ENCODE results near the gene HEATR5B.

HEATR5B gene

GRCh38 chr2:37083873-37084794, at the start of gene HEATR5B, which contains the start of gene GPATCH11:
HEATR5B (minus strand) TSS chr2:37084372; CDS start chr2:37083414, 958 bp downstream.
GPATCH11 (plus strand) TSS chr2:37084518; CDS start chr2:37088382, 3,864 bp downstream.
- DNase-seq, result peak; percentile 93

GRCh38 chr2:37132914-37133313, 48.7 kb upstream of the HEATR5B start:
- no peak for DNase-seq

DNA sequence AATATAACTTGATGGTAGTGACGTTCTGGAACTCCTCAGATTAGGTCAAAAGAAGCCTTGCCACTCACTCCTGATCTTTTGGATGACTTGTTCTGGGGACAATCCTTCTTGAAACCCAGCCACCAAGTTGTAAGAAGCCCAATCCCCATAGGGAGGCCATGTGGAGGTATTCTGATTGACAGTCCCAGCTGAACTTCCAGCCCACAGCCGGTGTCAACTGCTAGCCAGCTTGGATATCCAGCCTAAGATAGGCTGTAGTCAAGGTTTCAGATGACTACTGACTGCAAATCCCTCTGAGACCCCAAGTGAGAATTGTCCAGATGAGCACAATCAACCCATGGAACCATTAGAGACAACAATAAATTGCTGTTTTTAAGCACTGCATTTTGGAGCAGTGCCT, 41.2 kb upstream of the HEATR5B start:
- DNase-seq, result no peak

DNA sequence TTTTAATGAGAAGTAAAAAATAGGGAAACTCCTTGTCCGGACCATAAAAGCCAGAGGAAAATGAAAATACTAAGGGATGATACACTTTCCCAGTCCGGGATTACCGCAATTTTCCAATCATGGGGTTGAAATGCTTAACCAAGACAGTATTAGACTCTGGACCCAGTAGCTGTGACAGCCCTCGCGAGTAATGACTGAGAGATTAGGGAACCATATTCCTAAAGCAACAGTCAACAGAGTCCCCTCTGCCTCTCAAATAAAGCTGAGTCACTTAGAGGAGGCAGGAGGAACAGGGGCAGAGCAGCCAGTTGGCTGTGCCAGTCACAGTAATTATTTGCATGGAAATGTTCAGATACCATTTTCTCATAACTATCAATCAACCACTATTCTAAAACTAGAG, 35.0 kb upstream of the HEATR5B start:
- no peak for DNase-seq

GRCh38 chr2:37117566-37117965, 33.4 kb upstream of the HEATR5B start:
- no peak for DNase-seq

GRCh38 chr2:37111958-37112357, 27.8 kb upstream of the HEATR5B start:
- no peak for DNase-seq

- no peak for DNase-seq
Observed at GRCh38 chr2:37110306-37111212, 26.4 kb upstream of the HEATR5B start.

DNA sequence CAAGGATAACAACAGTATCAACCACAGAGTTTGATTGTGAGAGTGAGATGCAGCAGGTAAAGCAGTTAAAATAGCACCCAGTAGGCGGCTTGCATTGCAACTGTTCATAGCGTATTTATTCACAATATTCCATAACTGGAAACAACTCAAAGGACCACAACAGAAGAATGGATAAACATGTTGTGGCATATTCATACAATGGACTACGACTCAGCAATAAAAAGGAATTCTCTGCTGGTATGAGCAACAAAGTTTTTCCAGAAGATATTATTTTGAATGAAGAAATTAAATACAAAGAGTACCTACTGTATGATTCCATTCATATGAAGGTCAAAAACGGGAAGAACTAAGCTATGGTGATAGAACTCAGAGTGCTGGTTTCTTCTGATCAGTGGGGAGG, 25.4 kb upstream of the HEATR5B start:
- no peak for DNase-seq

DNA sequence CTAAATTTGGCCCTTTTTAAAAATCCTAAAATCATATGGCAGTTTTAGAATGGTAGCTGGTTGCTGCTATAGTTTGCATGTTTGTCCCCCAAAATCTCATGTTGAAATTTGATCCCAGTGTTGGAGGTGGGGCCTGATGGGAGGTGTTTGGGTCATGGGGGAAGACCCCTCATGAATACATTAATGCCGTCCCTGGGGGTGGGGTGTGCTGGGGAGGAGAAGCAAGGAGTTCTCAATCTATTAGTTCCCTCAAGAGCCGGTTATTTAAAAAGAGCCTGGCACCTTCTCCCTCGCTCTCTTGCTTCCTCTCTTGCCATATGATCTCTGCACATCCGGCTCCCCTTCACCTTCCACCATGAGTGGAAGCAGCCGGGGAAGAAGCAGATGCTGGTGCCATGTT, 21.0 kb upstream of the HEATR5B start:
- DNase-seq, result no peak

DNA sequence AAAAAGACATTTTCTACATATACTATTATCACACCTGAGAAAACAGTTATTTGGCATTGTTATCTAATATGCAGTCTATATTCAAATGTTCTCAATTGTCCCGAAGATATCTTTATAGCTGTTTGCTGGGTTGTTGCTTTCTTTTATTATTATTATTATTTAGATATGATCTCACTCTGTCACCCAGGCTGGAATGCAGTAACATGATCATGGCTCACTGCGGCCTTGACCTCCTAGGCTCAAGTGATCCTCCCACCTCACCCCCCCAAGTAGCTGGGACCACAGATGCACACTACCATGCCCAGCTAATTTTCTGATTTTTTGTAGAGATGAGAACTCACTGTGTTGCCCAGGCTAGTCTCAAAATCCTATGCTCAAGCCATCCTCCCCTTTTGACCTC, 20.0 kb upstream of the HEATR5B start:
- no peak for DNase-seq

DNA sequence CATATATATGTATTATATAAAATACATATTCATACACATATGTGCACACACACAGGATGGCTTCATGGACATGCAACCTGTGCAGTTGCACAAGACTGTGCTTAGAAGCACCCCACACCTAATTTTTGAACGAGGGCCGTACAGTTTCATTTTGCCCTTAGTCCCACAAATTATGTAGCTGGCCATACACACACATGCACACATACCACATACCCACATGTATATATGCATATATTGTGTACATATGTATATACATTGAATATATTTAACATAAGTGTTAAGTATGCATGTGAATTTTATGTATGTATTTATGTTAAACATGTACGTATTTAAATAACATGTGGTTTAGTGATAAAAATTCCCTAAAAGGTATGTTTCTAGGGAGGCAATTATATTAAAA, 18.4 kb upstream of the HEATR5B start:
- no peak for DNase-seq

- DNase-seq, result no peak
Observed at GRCh38 chr2:37100054-37100453, 15.9 kb upstream of the HEATR5B start.

- no peak for DNase-seq
Observed at GRCh38 chr2:37098416-37099118, 14.4 kb upstream of the HEATR5B start.

GRCh38 chr2:37096568-37096967, 12.4 kb upstream of the HEATR5B start:
- no peak for DNase-seq

GRCh38 chr2:37091873-37092272, 7.7 kb upstream of the HEATR5B start:
- no peak for DNase-seq

DNA sequence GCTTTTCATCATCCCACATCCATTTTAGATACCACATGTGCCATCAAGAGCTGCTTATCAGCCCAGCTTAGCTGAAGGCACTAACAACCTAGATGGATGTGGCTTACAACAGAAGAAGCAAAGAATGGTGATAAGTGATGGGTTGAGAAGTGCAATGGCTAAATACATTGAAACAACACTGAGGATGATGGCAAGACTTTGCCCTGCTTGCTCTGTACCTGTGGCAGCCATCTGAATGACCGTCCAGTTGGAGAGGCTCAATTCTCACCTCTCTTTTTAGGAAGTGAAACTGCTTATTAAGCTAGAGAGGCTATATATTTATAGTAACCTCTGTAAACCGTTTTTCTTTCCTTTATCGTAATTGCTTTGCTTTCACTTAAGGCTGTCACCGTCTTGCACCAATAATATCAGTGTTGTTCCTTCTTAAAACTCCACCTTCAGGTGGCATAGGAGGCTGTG, 5.9 kb upstream of the HEATR5B start:
- DNase-seq, result no peak

GRCh38 chr2:37085731-37086147, 1.6 kb upstream of the HEATR5B start:
- peak; percentile 12 for DNase-seq

DNA sequence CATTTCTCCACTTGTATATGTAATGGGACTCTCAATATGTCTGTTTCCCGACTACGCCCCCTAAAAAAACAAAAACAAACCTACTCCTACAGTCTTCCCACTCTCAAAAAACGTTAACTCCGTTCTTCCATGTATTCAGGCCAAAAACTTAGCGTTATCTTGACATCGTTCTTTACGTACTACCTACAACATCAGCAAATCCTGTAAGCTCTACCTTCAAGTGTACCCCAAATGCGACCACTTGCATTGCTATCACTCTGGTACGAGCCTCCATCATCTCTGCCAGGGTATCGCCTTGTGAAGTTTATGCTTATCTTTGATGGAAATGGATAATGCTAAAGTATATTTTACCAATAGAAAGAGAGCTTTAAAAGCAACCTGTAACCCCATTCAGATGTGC, 625 bp upstream of the HEATR5B start:
- DNase-seq, result no peak

- no peak for DNase-seq
Observed at GRCh38 chr2:37080689-37081088, 3.5 kb downstream of the HEATR5B start.

- DNase-seq, result no peak
Observed at GRCh38 chr2:37080266-37080665, 3.9 kb downstream of the HEATR5B start.

DNA sequence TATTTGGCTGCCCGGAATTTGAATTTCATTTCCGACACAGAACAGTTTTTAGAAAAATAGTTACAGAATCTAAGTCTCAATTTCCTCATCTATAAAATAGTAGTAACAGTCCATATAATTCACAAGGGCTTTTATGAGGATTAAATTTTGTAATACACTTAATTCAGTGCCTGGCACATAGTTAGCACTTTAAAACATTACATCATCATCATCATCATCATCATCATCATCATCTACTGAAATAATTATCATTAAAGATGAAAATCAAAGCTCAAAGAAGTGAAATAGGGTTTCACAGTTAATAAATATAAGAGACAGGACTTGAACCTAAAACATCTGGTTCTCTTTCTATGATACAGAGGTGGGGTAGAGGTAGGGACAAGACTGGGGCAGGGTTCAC, 13.2 kb downstream of the HEATR5B start:
- DNase-seq, result no peak

- no peak for DNase-seq
Observed at GRCh38 chr2:37068686-37069085, 15.5 kb downstream of the HEATR5B start.

DNA sequence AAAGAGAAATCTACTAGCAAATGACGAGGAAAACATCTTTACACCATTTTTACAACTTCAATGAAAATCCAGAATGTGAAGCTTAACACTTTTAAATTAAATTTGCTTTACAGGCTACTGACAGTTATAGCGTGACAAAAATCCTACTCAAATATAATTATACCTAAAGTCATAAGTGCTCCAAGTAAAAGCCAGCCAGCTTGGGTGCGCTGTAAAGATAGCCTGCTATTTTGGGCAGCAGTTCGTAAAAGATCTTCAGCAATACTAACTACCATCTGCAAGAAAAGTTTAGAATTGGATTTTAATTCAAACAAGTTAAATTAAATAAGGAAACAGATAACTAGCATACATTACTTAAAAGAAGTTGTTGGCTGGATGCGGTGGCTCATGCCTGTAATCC, 22.4 kb downstream of the HEATR5B start:
- DNase-seq, result no peak

All from NCI-H226 (cell line).